H9 (cell line): ENCODE data around the gene KCNA3. TPM values are rescaled to one million over a fixed set of nuclear protein-coding genes. Genes with fewer than 3 reads are reported as not detected.

ENCODE experiments used
- DNase-seq: peaks from one replicate; pipeline ENCODE4 v3.0.0-alpha.2; 2017
- H2AFZ ChIP-seq: one replicate; pipeline ENCODE4 v1.6.1; 2013; ENCODE audit warnings: mild to moderate bottlenecking, low read length, control low read depth, moderate library complexity
- H2AK5ac ChIP-seq: 2 replicates; pipeline ENCODE4 v1.6.1; 2013; ENCODE audit warnings: low read length, control low read depth, mixed read lengths; ENCODE audit not compliant: insufficient read length
- H2BK120ac ChIP-seq: one replicate; pipeline ENCODE4 v1.6.1; 2013; ENCODE audit warnings: low read depth, mild to moderate bottlenecking, low read length, control low read depth, inconsistent platforms; ENCODE audit not compliant: poor library complexity, severe bottlenecking
- H2BK12ac ChIP-seq: 2 replicates; pipeline ENCODE4 v1.6.1; 2013; ENCODE audit warnings: low read length, control low read depth, mixed read lengths, low read depth; ENCODE audit not compliant: insufficient read length
- H2BK15ac ChIP-seq: 2 replicates; pipeline ENCODE4 v1.6.1; 2013; ENCODE audit warnings: low read depth, low read length, control low read depth
- H2BK20ac ChIP-seq: one replicate; pipeline ENCODE4 v1.6.1; 2013; ENCODE audit warnings: low read depth, mild to moderate bottlenecking, low read length, control low read depth, inconsistent platforms; ENCODE audit not compliant: poor library complexity, severe bottlenecking
- H2BK5ac ChIP-seq: 2 replicates; pipeline ENCODE4 v1.6.1; 2013; ENCODE audit warnings: low read length, control low read depth, mixed read lengths; ENCODE audit not compliant: insufficient read length
- H3K14ac ChIP-seq: 2 replicates; pipeline ENCODE4 v1.6.1; 2013; ENCODE audit warnings: low read length, control low read depth; ENCODE audit not compliant: insufficient read depth
- H3K18ac ChIP-seq: 2 replicates; pipeline ENCODE4 v1.6.1; 2013; ENCODE audit warnings: low read depth, mild to moderate bottlenecking, mixed read lengths, low read length, control low read depth; ENCODE audit not compliant: insufficient read length
- H3K23ac ChIP-seq: 2 replicates; pipeline ENCODE4 v1.6.1; 2013; ENCODE audit warnings: low read length, control low read depth, mixed read lengths, low read depth; ENCODE audit not compliant: insufficient read length
- H3K23me2 ChIP-seq: 2 replicates; pipeline ENCODE4 v1.6.1; 2013; ENCODE audit warnings: low read depth, mild to moderate bottlenecking, mixed read lengths, low read length, control low read depth; ENCODE audit not compliant: insufficient read length, poor library complexity, severe bottlenecking
- H3K27ac ChIP-seq: 2 replicates; pipeline ENCODE4 v1.5.1; 2013; ENCODE audit warnings: low read length, control low read depth, mixed read lengths, low read depth; ENCODE audit not compliant: insufficient read length
- H3K27me3 ChIP-seq: 2 replicates; pipeline ENCODE4 v1.6.1; 2013; ENCODE audit warnings: low read length, control low read depth, inconsistent platforms; ENCODE audit not compliant: insufficient read depth
- H3K4ac ChIP-seq: 2 replicates; pipeline ENCODE4 v1.6.1; 2013; ENCODE audit warnings: low read depth, mild to moderate bottlenecking, control low read depth, inconsistent platforms, low read length, moderate library complexity
- H3K4me1 ChIP-seq: 2 replicates; pipeline ENCODE4 v1.6.1; 2013; ENCODE audit warnings: low read length, control low read depth, inconsistent platforms; ENCODE audit not compliant: insufficient read depth
- H3K4me2 ChIP-seq: 2 replicates; pipeline ENCODE4 v1.6.1; 2013; ENCODE audit warnings: low read length, control low read depth, mixed read lengths; ENCODE audit not compliant: insufficient read length, insufficient read depth
- H3K56ac ChIP-seq: 2 replicates; pipeline ENCODE4 v1.6.1; 2013; ENCODE audit warnings: low read depth, mild to moderate bottlenecking, mixed read lengths, low read length, control low read depth; ENCODE audit not compliant: insufficient read length
- H3K79me1 ChIP-seq: 2 replicates; pipeline ENCODE4 v1.6.1; 2013; ENCODE audit warnings: low read depth, mild to moderate bottlenecking, moderate library complexity, low read length, control low read depth, inconsistent platforms; ENCODE audit not compliant: insufficient read depth, poor library complexity, severe bottlenecking
- H3K79me2 ChIP-seq: 2 replicates; pipeline ENCODE4 v1.6.1; 2013; ENCODE audit warnings: low read length, control low read depth, inconsistent platforms; ENCODE audit not compliant: insufficient read depth
- H3K9ac ChIP-seq: 2 replicates; pipeline ENCODE4 v1.6.1; 2013; ENCODE audit warnings: low read length, control low read depth, mixed read lengths; ENCODE audit not compliant: insufficient read length; ENCODE audit errors: extremely low read depth
- H3K9me3 ChIP-seq: one replicate; pipeline ENCODE4 v1.6.1; 2013; ENCODE audit warnings: low read depth, low read length, inconsistent platforms; ENCODE audit not compliant: control insufficient read depth
- H3T11ph ChIP-seq: one replicate; pipeline ENCODE4 v1.6.1; 2013; ENCODE audit warnings: mild to moderate bottlenecking, low read length, control low read depth, inconsistent platforms
- H4K20me1 ChIP-seq: one replicate; pipeline ENCODE4 v1.6.1; 2013; ENCODE audit not compliant: control insufficient read depth, insufficient read length, insufficient read depth
- H4K5ac ChIP-seq: 2 replicates; pipeline ENCODE4 v1.6.1; 2013; ENCODE audit warnings: low read depth, mild to moderate bottlenecking, mixed read lengths, low read length, control low read depth; ENCODE audit not compliant: insufficient read length
- H4K8ac ChIP-seq: replicated peaks from 2 replicates; pipeline ENCODE4 v1.6.1; 2013; ENCODE audit warnings: low read length, control low read depth, mixed read lengths, low read depth; ENCODE audit not compliant: insufficient read length
- H4K91ac ChIP-seq: 2 replicates; pipeline ENCODE4 v1.6.1; 2013; ENCODE audit warnings: low read depth, mild to moderate bottlenecking, moderate library complexity, mixed read lengths, low read length, control low read depth; ENCODE audit not compliant: insufficient read length
- H3K27ac Mint-ChIP-seq, 3 experiments: 2 replicates in 2 of 3; 3 replicates in 1 of 3; pipeline ENCODE4 v1.8.0; 2020 to 2021; ENCODE audit warnings: mixed read lengths in 3 of 3, mild to moderate bottlenecking in 1 of 3, moderate library complexity in 1 of 3
- H3K27me3 Mint-ChIP-seq: 2 replicates; pipeline ENCODE4 v1.8.0; 2021; ENCODE audit warnings: low read depth, mild to moderate bottlenecking, moderate library complexity, mixed read lengths
- H3K36me3 Mint-ChIP-seq, 3 experiments: 2 replicates in 2 of 3; 3 replicates in 1 of 3; pipeline ENCODE4 v1.8.0; 2020 to 2021; ENCODE audit warnings: low read depth in 3 of 3, mixed read lengths in 3 of 3; ENCODE audit not compliant: insufficient read depth in 1 of 3
- H3K4me1 Mint-ChIP-seq, 2 experiments: 2 replicates each; pipeline ENCODE4 v1.8.0; 2020; ENCODE audit warnings: mixed read lengths in 2 of 2
- H3K4me3 Mint-ChIP-seq, 2 experiments: 2 replicates in 1 of 2; 3 replicates in 1 of 2; pipeline ENCODE4 v1.8.0; 2020 to 2021; ENCODE audit warnings: mild to moderate bottlenecking in 2 of 2, mixed read lengths in 2 of 2, moderate library complexity in 1 of 2
- H3K9me3 Mint-ChIP-seq, 2 experiments: 2 replicates in 1 of 2; 3 replicates in 1 of 2; pipeline ENCODE4 v1.8.0; 2020; ENCODE audit warnings: mild to moderate bottlenecking in 2 of 2, mixed read lengths in 2 of 2, moderate library complexity in 1 of 2
- CTCF ChIP-seq: fragments of 200-600 bp; sonication (generic); conservative IDR thresholded peaks from 3 replicates; pipeline ENCODE4 v1.8.0; 2021; ENCODE audit warnings: antibody characterized with exemption, mild to moderate bottlenecking
- WGBS: extraction: QIAGEN DNeasy Blood & Tissue Kit; methylation state at CpG from one replicate; pipeline ENCODE4 v1.1.7; 2013; ENCODE audit warnings: missing lambda C conversion rate, low lambda C conversion rate, mixed read lengths; ENCODE audit not compliant: insufficient read length; ENCODE audit errors: extremely low coverage; 5-methylcytosine and 5-hydroxymethylcytosine counted together
- total RNA-seq: library from RNA; stranded (reverse); gene quantifications from 2 replicates; pipeline ENCODE4 v1.2.1, GENCODE V29; 2021

KCNA3 gene
- total RNA-seq, 1 experiment from 2014 or later: 0.92 TPM

GRCh38 chr1:110628323-110629105 lies 46.2 kb downstream of the KCNA3 start:
- Histone ChIP-seq H2BK20ac (no peak overlapping the region), H3K4ac (no peak overlapping the region), H2BK120ac (no peak overlapping the region), H3K23ac (no peak overlapping the region), H3K9me3 (no peaks in the 10 kb centered on the region), H3K18ac (no peak overlapping the region), H3K56ac (no peak overlapping the region), H4K8ac (no peak overlapping the region), H3K79me1 (no peaks in the 10 kb centered on the region), H3K4me2 (no peak overlapping the region), H3K27ac (no peak overlapping the region), H3K27me3 (no peaks in the 10 kb centered on the region), H2BK15ac (no peak overlapping the region), H3K14ac (no peak overlapping the region), H3K9ac (no peak overlapping the region), H4K20me1 (no peaks in the 10 kb centered on the region), H2AFZ (no peak overlapping the region), H2AK5ac (no peak overlapping the region), H4K5ac (no peak overlapping the region), H2BK5ac (no peak overlapping the region), H3K79me2 (no peaks in the 10 kb centered on the region), H3T11ph (no peak overlapping the region), H4K91ac (no peak overlapping the region), H3K4me1 (no peaks in the 10 kb centered on the region), H2BK12ac (no peak overlapping the region), H3K23me2 (no peaks in the 10 kb centered on the region)
- H3K9me3 Mint-ChIP-seq: no peaks in the 10 kb centered on the region
- no peak for DNase-seq
- H3K27ac Mint-ChIP-seq: no peak overlapping the region; a peak in 1 of 7 replicates
- no CpG with 5 or more reads among the region's 6 CpGs for WGBS
- H3K27me3 Mint-ChIP-seq: peaks cover 27% of the 10 kb centered on the region
- TF ChIP-seq CTCF: no peak
- no peaks in the 10 kb centered on the region for H3K36me3 Mint-ChIP-seq
- H3K4me3 Mint-ChIP-seq: no peak overlapping the region
- no peaks in the 10 kb centered on the region for H3K4me1 Mint-ChIP-seq
